Mesodermal cell (in vitro differentiated cells): ENCODE measurements around the gene OR9Q1.

Source experiments
- H3K27ac ChIP-seq: 2 replicates; pipeline ENCODE4 v1.7.0; 2013; ENCODE audit warnings: mild to moderate bottlenecking, low read depth, low read length, moderate library complexity; ENCODE audit not compliant: severe bottlenecking
- H3K36me3 ChIP-seq: 2 replicates; pipeline ENCODE4 v1.7.1; 2013; ENCODE audit warnings: mild to moderate bottlenecking, low read length, moderate library complexity; ENCODE audit not compliant: control insufficient read depth, insufficient read depth
- H3K4me1 ChIP-seq: one replicate; pipeline ENCODE4 v1.7.1; 2013; ENCODE audit warnings: mild to moderate bottlenecking, low read length; ENCODE audit not compliant: insufficient read depth, control insufficient read depth, poor library complexity, severe bottlenecking
- H3K4me3 ChIP-seq: 2 replicates; pipeline ENCODE4 v1.7.0; 2013; ENCODE audit warnings: low read length, control low read depth, mild to moderate bottlenecking; ENCODE audit not compliant: insufficient read depth, poor library complexity, severe bottlenecking; ENCODE audit errors: extremely low read depth
- H3K9me3 ChIP-seq: 2 replicates; pipeline ENCODE4 v1.7.1; 2013; ENCODE audit warnings: mild to moderate bottlenecking, low read length, moderate library complexity; ENCODE audit not compliant: control insufficient read depth
- WGBS, 2 experiments: methylation state at CpG; one replicate each; pipeline ENCODE4 v1.1.5; 2013; ENCODE audit warnings: missing lambda C conversion rate in 2 of 2; ENCODE audit not compliant: insufficient coverage in 2 of 2; 5-methylcytosine and 5-hydroxymethylcytosine counted together

Gene OR9Q1

DNA sequence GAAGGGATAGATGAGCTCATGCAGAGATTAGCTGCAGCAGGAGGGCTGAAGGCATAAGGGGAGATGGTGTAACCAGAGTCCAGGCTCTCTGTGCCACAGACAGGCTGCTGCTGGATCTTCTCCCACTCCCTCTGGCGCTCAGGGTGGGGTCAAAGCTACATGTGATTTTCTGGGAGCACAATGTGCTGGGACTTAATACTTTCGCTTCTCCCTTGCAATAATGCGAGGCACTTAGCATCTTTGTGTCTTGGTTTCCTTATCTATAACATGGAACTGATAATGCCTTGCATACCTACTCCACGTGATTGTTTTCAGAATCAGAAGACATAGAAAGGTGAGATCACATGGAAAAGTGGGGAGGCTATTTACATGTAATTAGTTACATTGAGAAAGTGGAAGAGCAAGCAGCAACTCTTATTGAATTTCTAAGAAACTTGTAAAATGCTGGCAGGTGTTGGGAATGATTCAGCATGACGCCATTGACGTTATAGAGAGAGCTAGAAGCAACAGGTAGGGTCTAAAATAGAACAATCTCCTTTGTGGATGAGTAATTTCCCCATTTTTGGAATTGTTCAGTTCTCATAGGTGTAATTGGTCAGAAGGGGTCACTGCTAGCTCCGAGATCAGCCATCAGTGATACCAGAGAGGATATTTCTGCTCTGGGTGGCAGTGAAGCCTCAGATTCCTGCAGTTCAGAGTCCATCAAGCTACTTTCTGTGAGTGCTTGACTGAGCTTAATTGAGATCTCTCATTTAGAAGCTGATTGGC lies 109.8 kb downstream of the OR9Q1 start:
- WGBS, 2 experiments: 78 to 84% methylated on average over 5 to 6 of the region's 7 CpGs
- H3K4me3 ChIP-seq: no peak overlapping the region
- no peaks in the 10 kb centered on the region for H3K36me3 ChIP-seq
- H3K9me3 ChIP-seq: no peaks in the 10 kb centered on the region
- H3K4me1 ChIP-seq: no peaks in the 10 kb centered on the region
- no peak overlapping the region for H3K27ac ChIP-seq

DNA sequence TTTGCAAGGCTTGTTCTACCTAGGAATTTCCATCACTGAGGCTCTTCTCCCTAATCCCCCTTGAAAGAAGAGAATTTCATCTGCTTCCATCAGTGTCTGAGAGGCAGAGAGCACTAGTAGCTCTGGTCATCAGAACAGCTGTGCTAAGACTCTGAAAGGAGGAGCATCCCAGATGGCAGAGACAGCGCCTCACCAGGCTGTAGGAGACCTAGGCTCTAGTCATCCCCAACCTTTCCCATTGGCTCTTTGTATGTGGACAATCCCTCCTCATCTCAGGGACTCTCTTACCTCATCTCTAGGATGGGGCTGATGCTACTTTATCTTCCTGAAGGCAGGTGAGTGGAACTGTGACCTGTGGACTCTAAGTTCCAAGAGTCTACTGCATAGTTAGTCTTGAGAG lies 110.5 kb downstream of the OR9Q1 start:
- no peaks in the 10 kb centered on the region for H3K4me1 ChIP-seq
- H3K4me3 ChIP-seq: no peak overlapping the region
- no peaks in the 10 kb centered on the region for H3K9me3 ChIP-seq
- H3K27ac ChIP-seq: no peak overlapping the region
- WGBS, 2 experiments: 60 to 71% methylated on average over 1 of the region's 1 CpG
- no peaks in the 10 kb centered on the region for H3K36me3 ChIP-seq

DNA sequence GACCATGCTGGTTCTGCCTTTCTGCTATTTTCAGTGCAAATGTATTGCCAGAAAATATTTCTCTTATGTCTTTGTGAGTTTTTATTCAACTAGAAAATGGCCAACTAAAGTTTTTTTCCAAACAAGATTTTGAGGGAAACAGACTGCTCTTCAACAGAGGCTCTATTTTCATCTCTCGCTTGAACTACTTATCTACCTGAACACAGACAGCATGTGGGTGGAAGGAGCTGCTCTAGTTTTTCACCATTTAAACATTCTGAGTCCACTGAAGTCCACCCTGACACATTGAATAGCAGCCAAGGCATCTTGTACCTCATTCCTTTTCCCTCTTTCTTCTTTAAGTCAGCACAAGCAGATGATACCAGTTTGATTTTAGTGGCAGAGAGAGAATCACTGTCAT lies 111.5 kb downstream of the OR9Q1 start:
- no peak overlapping the region for H3K4me3 ChIP-seq
- no peaks in the 10 kb centered on the region for H3K4me1 ChIP-seq
- no CpG with 5 or more reads among the region's 1 CpG for WGBS, 2 experiments

DNA sequence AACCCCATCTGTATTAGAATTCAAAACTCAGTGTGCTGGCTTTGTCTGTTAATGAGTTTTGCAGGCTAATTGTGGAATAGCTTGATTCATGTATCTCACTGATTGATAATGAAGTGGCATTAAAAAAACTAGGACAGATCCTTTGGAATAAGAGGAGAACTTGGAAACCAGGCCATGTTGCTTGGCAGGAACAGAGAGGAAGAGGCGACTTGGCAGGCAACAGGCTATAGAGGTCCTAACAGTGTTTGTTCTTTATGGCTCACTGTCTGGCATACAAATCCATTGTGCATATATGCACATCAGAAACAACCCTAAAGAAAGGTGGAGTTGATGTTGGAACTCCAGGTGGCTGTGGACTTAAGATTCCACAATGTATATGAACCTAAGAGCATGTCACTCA lies 119.1 kb downstream of the OR9Q1 start:
- Histone ChIP-seq H3K36me3 (no peaks in the 10 kb centered on the region), H3K9me3 (no peaks in the 10 kb centered on the region), H3K4me1 (no peaks in the 10 kb centered on the region), H3K27ac (no peak overlapping the region), H3K4me3 (no peak overlapping the region)
- 100% methylated on average over 1 of the region's 1 CpG for whole genome bisulfite sequencing, 2 experiments

More for the DNA sequence above, 111.5 kb downstream of the OR9Q1 start:
- no peaks in the 10 kb centered on the region for H3K36me3 ChIP-seq
- H3K9me3 ChIP-seq: no peaks in the 10 kb centered on the region
- H3K27ac ChIP-seq: no peak overlapping the region

DNA sequence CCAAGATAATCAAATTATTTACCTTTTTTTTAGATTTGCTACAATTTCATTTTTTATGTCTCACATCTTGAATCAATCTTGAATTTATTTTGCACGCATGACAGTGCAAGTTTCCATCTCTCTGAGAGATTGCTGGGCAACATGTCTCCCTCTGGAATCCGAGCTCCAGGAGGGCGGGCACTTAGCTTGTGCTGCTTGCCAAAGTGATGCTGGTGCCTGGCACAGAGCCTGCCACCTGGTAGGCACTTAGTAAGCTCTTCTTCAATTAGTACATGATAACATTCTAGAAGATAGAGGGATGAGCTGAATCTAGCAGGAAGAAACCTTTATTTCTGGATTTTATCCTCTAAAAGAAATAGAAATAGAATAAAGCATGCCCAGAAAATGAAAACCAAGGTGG lies 129.1 kb downstream of the OR9Q1 start:
- WGBS, 2 experiments: 88 to 100% methylated on average over 1 to 3 of the region's 3 CpGs
- Histone ChIP-seq H3K27ac (no peak overlapping the region), H3K4me3 (no peak overlapping the region), H3K36me3 (no peaks in the 10 kb centered on the region), H3K4me1 (no peaks in the 10 kb centered on the region), H3K9me3 (no peaks in the 10 kb centered on the region)

DNA sequence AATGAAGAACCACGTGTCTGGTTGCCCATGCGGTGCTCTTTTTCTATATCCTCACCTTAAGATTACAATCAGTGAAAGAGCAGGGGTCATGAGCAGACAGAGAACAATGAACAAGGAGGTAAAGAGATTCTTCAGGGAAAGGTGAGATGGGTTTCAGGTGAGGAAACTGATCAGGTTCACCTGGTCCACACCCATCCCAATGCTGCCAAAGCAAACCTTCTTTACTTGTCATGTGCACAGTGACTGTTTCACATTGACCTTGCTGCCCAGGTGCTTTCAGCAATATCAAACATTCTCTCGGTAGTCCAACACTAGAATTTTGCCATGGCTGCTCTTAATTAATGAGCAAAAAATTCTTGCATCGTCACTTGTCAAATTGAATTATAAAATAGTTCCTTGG lies 140.7 kb downstream of the OR9Q1 start:
- WGBS, 2 experiments: 75 to 88% methylated on average over 2 to 3 of the region's 4 CpGs
- no peaks in the 10 kb centered on the region for H3K9me3 ChIP-seq
- H3K4me1 ChIP-seq: no peaks in the 10 kb centered on the region

DNA sequence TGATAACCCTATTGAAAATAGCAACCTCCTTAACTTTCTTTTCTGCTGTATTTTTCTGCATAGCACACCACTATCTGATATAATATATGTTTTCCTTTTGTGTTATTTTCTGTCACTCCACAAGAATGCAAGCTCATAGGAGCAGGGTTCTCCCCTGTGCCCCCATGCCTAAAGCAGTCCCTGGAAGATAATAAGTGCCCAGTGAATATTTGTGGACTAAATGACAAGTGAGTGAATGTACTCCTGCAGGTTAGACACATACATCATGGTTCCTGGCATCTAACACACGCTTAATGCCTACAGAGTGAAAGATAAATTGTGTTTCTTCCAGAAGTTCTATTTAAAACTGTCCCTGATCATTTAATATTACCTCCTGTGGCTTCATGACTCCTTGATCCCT lies 141.3 kb downstream of the OR9Q1 start:
- Histone ChIP-seq H3K36me3 (no peaks in the 10 kb centered on the region), H3K4me3 (no peak overlapping the region), H3K27ac (no peak overlapping the region), H3K9me3 (no peaks in the 10 kb centered on the region), H3K4me1 (no peaks in the 10 kb centered on the region)
- WGBS, 2 experiments: 100% methylated on average over 1 of the region's 1 CpG; no CpG with 5 or more reads in 1 of the 2 experiments

More for the DNA sequence above, 140.7 kb downstream of the OR9Q1 start:
- H3K4me3 ChIP-seq: no peak overlapping the region
- no peak overlapping the region for H3K27ac ChIP-seq
- H3K36me3 ChIP-seq: no peaks in the 10 kb centered on the region

DNA sequence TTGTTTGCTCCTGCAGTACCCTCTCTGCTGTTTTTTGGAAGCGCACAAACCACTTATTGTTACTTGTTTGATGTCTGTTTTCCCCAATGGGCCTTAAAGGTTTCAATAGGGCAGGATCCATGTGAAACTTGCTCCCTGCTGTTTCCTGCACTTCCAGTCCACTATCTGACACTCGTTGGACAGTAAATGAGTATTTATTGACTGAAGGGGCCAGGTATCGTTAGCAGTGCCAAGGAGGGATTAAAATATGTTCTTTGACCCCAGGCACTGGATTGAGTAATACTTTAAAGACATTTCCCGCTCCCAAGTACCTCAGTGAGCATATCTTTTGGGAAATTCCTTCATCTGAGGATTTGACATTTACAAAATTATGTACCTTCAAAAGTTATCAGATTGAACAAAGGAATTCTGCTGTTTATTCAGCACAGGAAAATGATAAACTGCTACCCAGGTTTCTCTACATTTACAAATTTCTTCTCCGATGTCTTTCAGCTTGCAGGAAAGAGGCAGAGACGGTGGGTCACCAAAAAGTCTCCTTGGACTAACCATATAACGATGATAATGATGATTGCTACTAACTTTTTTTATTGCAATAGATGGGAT lies 141.9 kb downstream of the OR9Q1 start:
- H3K4me3 ChIP-seq: no peak overlapping the region
- no peaks in the 10 kb centered on the region for H3K36me3 ChIP-seq
- H3K9me3 ChIP-seq: no peaks in the 10 kb centered on the region
- H3K4me1 ChIP-seq: no peaks in the 10 kb centered on the region
- 93% methylated on average over 5 of the region's 7 CpGs; no CpG with 5 or more reads in 1 of the 2 experiments for WGBS, 2 experiments
- H3K27ac ChIP-seq: no peak overlapping the region

DNA sequence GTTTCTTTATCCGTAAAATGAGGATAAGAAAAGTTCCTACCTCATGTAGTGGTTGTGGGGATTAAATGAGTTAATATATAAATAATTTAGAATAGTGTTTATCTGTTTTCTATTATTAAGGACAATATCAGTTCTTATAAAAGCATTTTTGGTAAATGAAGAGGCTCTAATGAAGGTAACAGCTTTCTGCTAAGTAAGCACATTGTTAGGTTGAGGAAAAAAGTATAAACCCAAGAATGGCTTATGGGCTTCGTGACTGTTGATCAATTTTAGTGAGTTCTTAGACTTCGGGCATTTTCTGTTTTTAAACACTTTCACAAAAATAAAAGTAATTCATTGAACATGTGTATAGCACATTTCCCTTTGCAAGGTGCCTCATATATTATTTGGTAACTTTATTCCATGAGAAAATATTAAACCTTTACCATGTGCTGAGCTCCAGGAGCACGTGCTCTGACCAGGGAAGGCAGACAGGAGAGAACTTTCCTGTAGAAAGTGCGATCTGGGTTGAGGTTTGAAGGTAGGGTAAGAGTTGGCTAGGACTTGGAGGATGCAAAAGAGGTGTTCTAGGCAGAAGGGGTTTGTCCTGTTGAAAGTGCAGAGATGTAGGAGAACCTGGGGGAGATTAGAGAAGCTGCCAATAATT lies 153.9 kb downstream of the OR9Q1 start:
- H3K4me1 ChIP-seq: no peaks in the 10 kb centered on the region
- H3K9me3 ChIP-seq: no peaks in the 10 kb centered on the region
- no peak overlapping the region for H3K27ac ChIP-seq

DNA sequence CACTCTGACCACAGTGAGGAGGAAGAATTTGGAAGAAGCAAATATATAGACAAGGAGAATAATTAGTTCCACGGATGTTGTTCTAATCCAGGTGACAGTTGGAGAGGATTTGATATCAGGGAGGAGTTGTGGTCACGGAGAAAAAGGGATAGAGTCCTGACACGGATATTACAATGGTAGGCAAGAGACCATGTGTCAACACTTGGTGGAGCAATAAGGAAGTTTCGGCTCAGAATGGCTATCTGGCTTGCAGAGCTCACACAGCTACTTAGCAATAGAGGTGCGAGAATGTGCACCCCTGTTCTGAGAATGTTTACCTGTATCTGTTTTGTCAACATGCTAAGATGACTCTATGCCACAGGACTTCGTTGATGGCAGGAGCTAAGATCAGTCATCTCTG lies 154.8 kb downstream of the OR9Q1 start:
- H3K27ac ChIP-seq: no peak overlapping the region
- no peaks in the 10 kb centered on the region for H3K9me3 ChIP-seq
- H3K36me3 ChIP-seq: no peaks in the 10 kb centered on the region
- 82 to 85% methylated on average over 5 of the region's 6 CpGs for WGBS, 2 experiments
- H3K4me1 ChIP-seq: no peaks in the 10 kb centered on the region
- no peak overlapping the region for H3K4me3 ChIP-seq

More for the DNA sequence above, 153.9 kb downstream of the OR9Q1 start:
- 83 to 92% methylated on average over 2 of the region's 5 CpGs for WGBS, 2 experiments
- H3K4me3 ChIP-seq: no peak overlapping the region
- H3K36me3 ChIP-seq: no peaks in the 10 kb centered on the region

DNA sequence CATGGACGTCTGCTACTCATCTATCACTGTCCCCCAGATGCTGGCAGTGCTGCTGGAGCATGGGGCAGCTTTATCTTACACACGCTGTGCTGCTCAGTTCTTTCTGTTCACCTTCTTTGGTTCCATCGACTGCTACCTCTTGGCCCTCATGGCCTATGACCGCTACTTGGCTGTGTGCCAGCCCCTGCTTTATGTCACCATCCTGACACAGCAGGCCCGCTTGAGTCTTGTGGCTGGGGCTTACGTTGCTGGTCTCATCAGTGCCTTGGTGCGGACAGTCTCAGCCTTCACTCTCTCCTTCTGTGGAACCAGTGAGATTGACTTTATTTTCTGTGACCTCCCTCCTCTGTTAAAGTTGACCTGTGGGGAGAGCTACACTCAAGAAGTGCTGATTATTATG lies 156.0 kb downstream of the OR9Q1 start:
- WGBS, 2 experiments: 83 to 93% methylated on average over 4 to 6 of the region's 7 CpGs
- Histone ChIP-seq H3K36me3 (no peaks in the 10 kb centered on the region), H3K4me3 (no peak overlapping the region), H3K9me3 (no peaks in the 10 kb centered on the region), H3K27ac (no peak overlapping the region), H3K4me1 (no peaks in the 10 kb centered on the region)
